T-helper 2 cell treated with Interferon-gamma antibody and Interleukin-4, amounts not matched to agents 100 ng/mL and 5 ng/mL, for 36 hours (primary cell): ENCODE data around the gene PRKAR1B. TPM values are rescaled to one million over a fixed set of nuclear protein-coding genes. Genes with fewer than 3 reads are reported as not detected.

Source experiments
- intact Hi-C: fragments of 100-400 bp; cut with micrococcal nuclease; formaldehyde crosslinking; loops from one replicate; pipeline ENCODE4 v1.15.1; 2023
- total RNA-seq: library from RNA; stranded (reverse); gene quantifications from 2 replicates; pipeline ENCODE4 v1.2.3, GENCODE V29; 2022

Gene PRKAR1B
- total RNA-seq, 1 donor from 2014 or later, result 32.7 TPM

DNA sequence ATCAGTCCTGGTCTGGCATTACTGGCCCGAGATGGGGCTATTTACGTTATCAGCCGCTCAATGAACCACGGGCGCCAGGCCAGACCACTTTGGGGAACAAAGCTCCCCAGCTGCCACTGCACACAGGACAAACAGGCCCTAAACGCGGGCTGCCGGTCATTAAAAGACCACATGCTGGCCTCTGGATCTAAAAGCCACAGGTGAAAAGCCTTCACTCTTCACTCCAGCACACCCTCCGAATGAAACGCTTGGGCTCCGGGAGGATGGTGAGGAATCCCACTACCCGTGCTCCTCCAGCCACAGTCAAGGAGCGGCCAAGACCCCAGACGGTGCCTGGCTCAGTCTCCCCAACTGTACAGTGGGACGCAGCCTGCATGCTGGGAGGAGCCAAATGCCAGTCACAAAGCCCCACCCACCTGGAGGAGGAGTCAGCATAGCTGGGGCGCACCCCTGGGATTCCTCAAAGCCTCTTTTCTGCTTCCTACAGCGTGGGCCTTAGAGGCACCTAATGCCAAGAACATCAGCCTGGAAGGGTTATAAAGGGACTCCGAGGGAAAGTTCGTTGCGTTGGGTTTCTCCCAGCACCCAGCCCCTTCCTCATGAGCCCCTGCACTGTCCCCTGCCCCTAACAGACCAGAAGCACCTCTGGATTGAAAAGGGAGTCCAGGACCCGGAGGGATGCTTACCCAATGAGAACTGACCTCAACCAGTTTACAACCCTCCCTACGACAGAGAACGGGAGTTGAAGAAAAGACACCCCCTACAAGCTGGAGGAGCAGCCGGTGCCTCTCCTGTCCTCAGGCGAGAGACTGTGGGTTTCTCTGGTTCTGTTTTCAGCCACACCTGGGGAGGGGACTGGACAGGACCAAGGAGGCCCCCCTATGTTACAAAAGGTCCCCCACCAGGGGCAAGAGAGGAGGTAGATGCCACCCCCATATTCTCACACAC is 212.2 kb downstream of the PRKAR1B start:
- intact Hi-C loops, result loop anchor here (5.0 kb wide), 1 partner anchor 153 kb away; no protein-coding TSS in a partner anchor

DNA sequence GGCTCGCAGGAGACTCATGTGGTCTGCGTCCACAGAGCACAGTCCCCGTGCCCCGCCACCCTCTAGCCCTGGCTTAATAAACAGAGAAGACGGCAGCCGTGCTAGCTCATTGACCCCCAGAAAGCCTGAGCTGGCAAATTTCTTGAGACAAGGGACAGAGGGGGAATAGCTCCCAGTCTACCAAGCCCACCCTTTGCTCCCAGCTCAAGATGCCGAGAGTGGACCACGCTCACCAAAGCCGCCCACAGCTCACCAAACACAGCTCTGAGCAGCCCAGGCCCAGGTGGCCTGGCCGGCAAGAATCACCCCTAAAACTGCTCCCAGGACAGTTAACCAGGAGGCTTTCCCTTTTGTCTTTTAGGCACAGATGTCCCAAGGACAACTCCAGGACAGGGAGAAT is 212.8 kb downstream of the PRKAR1B start:
- intact Hi-C loops, result no loop called here

DNA sequence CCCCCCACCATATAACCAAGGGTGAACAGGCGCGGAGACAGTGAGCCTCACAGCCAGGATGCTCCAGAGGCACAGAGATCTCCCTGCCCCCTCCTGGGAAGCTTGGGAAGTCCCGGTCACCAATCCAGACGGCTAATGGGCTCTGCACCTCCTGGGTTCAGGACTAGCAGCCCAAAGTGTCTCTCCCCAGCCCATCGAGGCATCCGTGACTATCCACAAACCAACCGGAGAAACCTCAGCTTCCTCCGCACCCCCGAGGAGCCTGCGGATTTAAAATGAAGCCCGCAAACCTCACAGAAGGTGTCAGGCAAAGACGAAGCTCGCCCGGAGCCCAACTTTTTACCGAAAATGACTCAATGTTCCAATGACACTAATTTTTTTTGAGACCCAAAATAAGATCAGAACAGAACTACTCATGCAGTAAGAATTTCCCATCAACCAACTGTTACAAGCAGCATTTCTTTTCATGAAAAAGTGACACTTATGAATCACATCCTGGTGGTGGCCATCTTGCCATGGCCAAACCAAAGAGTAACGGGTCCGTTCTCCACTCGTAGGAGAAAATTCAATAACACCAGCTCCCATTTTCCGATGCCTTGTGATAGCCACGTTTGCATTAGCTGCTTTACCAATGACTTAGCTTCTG is 213.4 kb downstream of the PRKAR1B start:
- intact Hi-C loops, result no loop called here

- intact Hi-C loops, result no loop called here
Observed at GRCh38 chr7:512541-513311, 214.4 kb downstream of the PRKAR1B start.

GRCh38 chr7:512146-512510 is 215.0 kb downstream of the PRKAR1B start:
- intact Hi-C loops, result no loop called here

GRCh38 chr7:511476-512145 is 215.5 kb downstream of the PRKAR1B start:
- intact Hi-C loops, result no loop called here

GRCh38 chr7:510782-511281 is 216.2 kb downstream of the PRKAR1B start:
- intact Hi-C loops, result no loop called here

GRCh38 chr7:510131-510481 is 217.0 kb downstream of the PRKAR1B start:
- intact Hi-C loops, result no loop called here

- intact Hi-C loops, result no loop called here
Observed at GRCh38 chr7:509426-510130, 217.5 kb downstream of the PRKAR1B start.

- intact Hi-C loops, result no loop called here
Observed at GRCh38 chr7:508461-509170, 218.5 kb downstream of the PRKAR1B start.

DNA sequence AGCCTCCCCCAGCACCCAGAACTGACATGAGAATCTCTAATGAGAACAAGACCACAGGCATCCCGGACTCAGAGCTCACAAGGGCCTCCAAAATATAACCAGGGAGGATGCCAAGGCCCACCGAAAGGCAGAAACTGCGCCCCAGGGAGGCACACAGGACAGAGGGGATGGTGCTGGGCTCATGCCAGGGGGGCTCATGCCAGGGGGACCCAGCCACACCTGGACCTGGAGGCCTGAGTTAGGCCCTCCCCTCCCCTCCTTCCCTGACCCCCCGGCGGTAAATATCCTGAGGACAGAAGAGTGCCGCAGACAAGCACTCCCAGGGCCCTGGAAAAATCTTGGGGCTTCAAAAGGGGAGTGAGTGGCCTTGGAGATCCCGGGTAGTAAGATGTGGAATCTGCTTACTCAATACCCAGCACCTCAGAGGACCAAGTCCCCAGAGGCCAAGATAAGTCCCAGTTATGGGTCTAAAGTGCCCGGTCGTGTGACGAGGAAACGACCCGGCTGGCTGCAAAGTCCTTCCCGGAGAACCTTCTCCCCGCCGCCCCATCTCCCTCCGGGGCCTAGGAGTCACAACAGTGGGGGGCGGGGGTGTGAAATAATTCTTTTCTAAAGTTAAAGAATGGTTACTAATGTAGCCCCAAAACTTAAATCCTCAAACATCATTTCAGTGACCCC is 219.3 kb downstream of the PRKAR1B start:
- intact Hi-C loops, result no loop called here

GRCh38 chr7:506921-507622 is 220.0 kb downstream of the PRKAR1B start:
- intact Hi-C loops, result no loop called here

GRCh38 chr7:506391-506831 is 220.7 kb downstream of the PRKAR1B start:
- intact Hi-C loops, result no loop called here

GRCh38 chr7:505171-505570 is 221.9 kb downstream of the PRKAR1B start:
- intact Hi-C loops, result no loop called here

DNA sequence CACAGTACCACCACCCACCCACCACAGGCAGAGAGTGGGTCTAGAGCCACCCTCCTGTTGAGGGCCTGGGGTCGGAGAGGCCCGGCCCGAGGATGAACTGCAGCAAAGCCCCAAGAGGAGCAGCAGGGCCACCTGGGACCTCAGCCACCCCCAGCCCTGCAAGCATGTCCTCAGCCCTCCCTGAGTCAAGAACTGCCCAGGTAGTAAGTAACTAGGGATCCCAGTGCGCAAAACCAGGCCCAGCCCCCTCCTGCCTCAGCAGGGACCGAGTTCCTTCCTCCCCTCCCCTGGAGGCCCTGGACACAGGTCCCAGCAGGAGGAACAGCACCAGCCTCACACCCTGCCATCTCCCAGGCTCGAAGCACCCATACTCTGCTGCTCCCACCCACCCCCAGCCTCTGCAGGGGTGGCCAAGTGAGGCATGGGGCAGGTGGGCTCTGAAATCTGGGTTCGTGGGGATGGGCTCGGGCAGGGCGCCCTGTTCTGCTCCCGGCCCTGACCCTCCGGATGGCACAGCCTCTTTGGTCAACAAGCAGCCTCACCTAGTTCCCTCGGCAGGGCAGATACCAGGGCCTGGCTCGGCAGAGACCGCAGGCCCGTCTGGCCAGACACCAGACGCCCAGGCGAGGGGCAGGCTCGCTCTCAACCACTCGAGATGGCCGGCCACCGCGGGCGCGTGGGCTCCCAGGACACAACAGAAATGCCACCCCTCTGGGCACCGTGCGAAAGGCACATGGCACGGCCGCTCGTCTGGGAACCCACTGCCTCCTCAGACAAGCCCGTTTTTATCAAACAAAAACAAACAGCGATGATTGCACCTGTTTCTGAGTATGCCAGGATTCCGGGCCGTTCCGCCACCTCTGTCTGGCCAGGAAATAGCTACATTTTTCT is 222.6 kb downstream of the PRKAR1B start:
- intact Hi-C loops, result no loop called here

GRCh38 chr7:503575-504111 is 223.4 kb downstream of the PRKAR1B start:
- intact Hi-C loops, result no loop called here

DNA sequence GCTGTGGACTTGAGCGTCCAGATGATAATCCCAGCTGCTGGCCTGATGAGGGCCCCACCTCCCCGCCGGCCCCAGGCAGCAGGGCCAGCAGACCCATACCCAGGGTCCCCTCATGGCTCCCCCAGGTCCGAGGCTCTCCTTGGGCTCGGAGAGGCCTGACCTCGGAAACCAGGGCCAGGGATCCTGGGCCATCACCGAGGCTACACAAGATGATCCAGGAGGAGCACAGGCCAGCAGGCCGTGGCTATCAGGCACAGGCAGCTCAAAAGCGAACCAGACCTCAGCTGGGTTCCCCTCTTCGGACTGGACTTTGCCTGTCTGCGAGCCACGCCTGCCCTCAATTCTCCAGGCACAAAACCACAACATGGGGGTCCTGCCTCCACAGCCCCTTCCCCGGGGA is 224.8 kb downstream of the PRKAR1B start:
- intact Hi-C loops, result no loop called here
